Measurements from ENCODE around the gene LUZP2. TPM values are rescaled to one million over a fixed set of nuclear protein-coding genes. Genes with fewer than 3 reads are reported as not detected.

LUZP2 gene
- polyA plus RNA-seq, 1 of the 3 experiments (the other 2 are of a cell fraction) = 0.03 TPM

- Histone ChIP-seq H3K27me3 (ENCODE audit: insufficient read depth) (no peaks in the 10 kb centered on the region), H3K9ac (no peak overlapping the region), H3F3A (replicated peaks; ENCODE audit: insufficient read depth) (no peaks in the 10 kb centered on the region), H2AFZ (ENCODE audit: low read depth) (no peak overlapping the region), H4K20me1 (ENCODE audit: insufficient read depth) (no peaks in the 10 kb centered on the region), H3K27ac (ENCODE audit: low read depth in 2 of 2, low read length in 1 of 2) (no peak overlapping the region), H3K9me3 (no peaks in the 10 kb centered on the region), H3K4me1 (ENCODE audit: control insufficient read depth in 1 of 2, insufficient read depth in 2 of 2, low read depth in 1 of 2, low read length in 1 of 2) (no peaks in the 10 kb centered on the region), H3K36me3 (replicated peaks in 1 of 2; ENCODE audit: control insufficient read depth in 1 of 2, insufficient read depth in 2 of 2, low read length in 1 of 2) (no peaks in the 10 kb centered on the region), H3K4me3 (ENCODE audit: low read depth in 2 of 2, low read length in 1 of 2) (no peak overlapping the region), H3K79me2 (ENCODE audit: insufficient read depth) (no peaks in the 10 kb centered on the region), H3K9me2 (no peaks in the 10 kb centered on the region), H3K4me2 (no peak overlapping the region)
- DNase-seq = no peak
- CTCF ChIA-PET = no interaction called here
- 56% methylated on average over 2 of the region's 2 CpGs for WGBS (ENCODE audit: low lambda C conversion rate)
- POLR2A ChIA-PET = no interaction called here
- no peak for TF ChIP-seq SIN3A (IDR thresholded peaks at IDR 0.05; ENCODE audit: borderline replicate concordance, low read depth, low read length)
Measured at GRCh38 chr11:24828938-24829605, 332.2 kb downstream of the LUZP2 start.

GRCh38 chr11:24833573-24833972 lies 336.7 kb downstream of the LUZP2 start:
- H3K27me3 ChIP-seq (ENCODE audit: insufficient read depth) = no peaks in the 10 kb centered on the region
- CTCF ChIA-PET = interaction anchor here (0.7 kb wide), 1 partner anchor 9 kb away, joined by 3 read pairs; no protein-coding TSS in a partner anchor
- no peaks in the 10 kb centered on the region for H3K36me3 ChIP-seq (replicated peaks in 1 of 2; ENCODE audit: control insufficient read depth in 1 of 2, insufficient read depth in 2 of 2, low read length in 1 of 2)
- no peaks in the 10 kb centered on the region for H3K79me2 ChIP-seq (ENCODE audit: insufficient read depth)
- H3K27ac ChIP-seq (ENCODE audit: low read depth in 2 of 2, low read length in 1 of 2) = no peak overlapping the region
- no peak overlapping the region for H2AFZ ChIP-seq (ENCODE audit: low read depth)
- no peaks in the 10 kb centered on the region for H3K9me2 ChIP-seq
- WGBS (ENCODE audit: low lambda C conversion rate) = 69% methylated on average over 9 of the region's 9 CpGs
- no peaks in the 10 kb centered on the region for H3K9me3 ChIP-seq
- H3K4me2 ChIP-seq = no peak overlapping the region
- H3K4me1 ChIP-seq (ENCODE audit: control insufficient read depth in 1 of 2, insufficient read depth in 2 of 2, low read depth in 1 of 2, low read length in 1 of 2) = no peaks in the 10 kb centered on the region
- no peak overlapping the region for H3K4me3 ChIP-seq (ENCODE audit: low read depth in 2 of 2, low read length in 1 of 2)
- TF ChIP-seq TAF1 (IDR thresholded peaks at IDR 0.05; ENCODE audit: borderline replicate concordance, low read depth, low read length) (no peak), SMC3 (IDR thresholded peaks at IDR 0.05; ENCODE audit: low read depth, low read length) (no peak), ZBTB33 (IDR thresholded peaks at IDR 0.05; ENCODE audit: borderline replicate concordance, low read depth) (no peak), FOXJ3 (CRISPR knock-in tag; IDR thresholded peaks at IDR 0.05) (no peak), TCF12 (IDR thresholded peaks at IDR 0.05) (no peak), USF1 (IDR thresholded peaks at IDR 0.05; ENCODE audit: borderline replicate concordance, low read depth) (no peak), CHD2 (IDR thresholded peaks at IDR 0.05; ENCODE audit: low read length, partially characterized antibody) (no peak), RXRA (IDR thresholded peaks at IDR 0.05; ENCODE audit: borderline replicate concordance, low read depth) (no peak), RAD21 (IDR thresholded peaks at IDR 0.05; ENCODE audit: low read length) (no peak), YY1 (IDR thresholded peaks at IDR 0.05; ENCODE audit: low read depth) (no peak)
- no peaks in the 10 kb centered on the region for H4K20me1 ChIP-seq (ENCODE audit: insufficient read depth)
- POLR2A ChIA-PET = no interaction called here
- no peak for DNase-seq
- no peaks in the 10 kb centered on the region for H3F3A ChIP-seq (replicated peaks; ENCODE audit: insufficient read depth)
- no peak overlapping the region for H3K9ac ChIP-seq

All from SK-N-SH (cell line).